SK-N-MC (cell line): Measurements from ENCODE around the gene AGTR1.
A peak's percentile ranks its signal among the peaks of the same experiment; 100 is the strongest.
"Not testable (repeated sequence)": the region's sequence is repeated elsewhere in the genome, so short reads cannot be mapped to it uniquely, and the experiment has no call there.

Source experiments
- DNase-seq: peaks from one replicate; pipeline ENCODE4 v3.0.0-alpha.2; 2011; ENCODE audit warnings: low read depth, low spot score
- H3K27ac ChIP-seq: fragments of 200-600 bp; sonication (generic); 2 replicates; pipeline ENCODE4 v1.5.1; 2016; ENCODE audit warnings: mixed run types
- H3K36me3 ChIP-seq: fragments of 200-600 bp; sonication (generic); 2 replicates; pipeline ENCODE4 v1.6.1; 2017; ENCODE audit warnings: antibody characterized with exemption, low read length, mixed read lengths; ENCODE audit not compliant: insufficient read depth
- H3K4me3 ChIP-seq: fragments of 200-600 bp; sonication (generic); 2 replicates; pipeline ENCODE4 v1.5.1; 2016
- H3K9ac ChIP-seq: fragments of 200-600 bp; sonication (generic); 2 replicates; pipeline ENCODE4 v1.8.0; 2017; ENCODE audit warnings: mixed run types, mixed read lengths; ENCODE audit not compliant: insufficient read length
- H3K9me3 ChIP-seq: fragments of 200-600 bp; sonication (generic); 2 replicates; pipeline ENCODE4 v1.6.1; 2017; ENCODE audit warnings: low read depth, mild to moderate bottlenecking, antibody characterized with exemption, low read length, moderate library complexity, mixed read lengths
- EZH2 ChIP-seq: fragments of 200-600 bp; sonication (generic); IDR thresholded peaks from one replicate; pipeline ENCODE4 v1.6.1; 2017; ENCODE audit warnings: antibody characterized with exemption
- FOXP2 ChIP-seq: optimal IDR thresholded peaks from 2 replicates; pipeline ENCODE3; 2011; ENCODE audit warnings: mild to moderate bottlenecking, moderate library complexity; ENCODE audit not compliant: insufficient read depth; ENCODE audit errors: extremely low read length, control extremely low read depth
- POLR2AphosphoS5 ChIP-seq: IDR thresholded peaks from 2 replicates; pipeline ENCODE4 v1.6.1; 2012; ENCODE audit warnings: mild to moderate bottlenecking, low read depth, low read length, borderline replicate concordance

AGTR1 gene

GRCh38 chr3:148746053-148746452, 48.4 kb downstream of the AGTR1 start:
- no peak overlapping the region for H3K27ac ChIP-seq
- H3K9ac ChIP-seq: no peak overlapping the region
- no peak for DNase-seq
- no peaks in the 10 kb centered on the region for H3K36me3 ChIP-seq
- TF ChIP-seq FOXP2: no peak
- TF ChIP-seq EZH2: no peak
- TF ChIP-seq POLR2AphosphoS5: no peak
- no peaks in the 10 kb centered on the region for H3K9me3 ChIP-seq
- no peak overlapping the region for H3K4me3 ChIP-seq

DNA sequence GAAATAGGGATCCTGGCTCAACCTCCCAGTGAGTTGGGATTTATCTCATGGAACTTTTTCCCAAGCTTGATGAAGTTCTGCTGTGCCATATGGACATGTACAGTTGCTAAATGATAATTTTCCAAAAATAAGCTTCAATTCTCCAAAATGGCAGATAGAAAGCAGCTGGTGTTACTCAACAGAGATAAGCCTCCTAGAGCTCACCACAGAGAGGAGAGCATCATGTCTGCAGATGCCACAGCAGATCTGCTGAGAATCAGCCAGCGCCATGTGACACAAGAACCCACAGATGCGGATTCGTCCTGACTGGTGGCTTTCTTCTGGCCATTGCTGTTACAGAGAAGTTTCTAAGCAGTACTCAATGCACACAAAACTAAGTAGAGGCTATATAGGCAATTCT, 50.6 kb downstream of the AGTR1 start:
- Histone ChIP-seq H3K36me3 (no peaks in the 10 kb centered on the region), H3K27ac (no peak overlapping the region), H3K9ac (no peak overlapping the region), H3K9me3 (no peaks in the 10 kb centered on the region), H3K4me3 (no peak overlapping the region)
- no peak for DNase-seq
- TF ChIP-seq FOXP2 (no peak), POLR2AphosphoS5 (no peak), EZH2 (no peak)

DNA sequence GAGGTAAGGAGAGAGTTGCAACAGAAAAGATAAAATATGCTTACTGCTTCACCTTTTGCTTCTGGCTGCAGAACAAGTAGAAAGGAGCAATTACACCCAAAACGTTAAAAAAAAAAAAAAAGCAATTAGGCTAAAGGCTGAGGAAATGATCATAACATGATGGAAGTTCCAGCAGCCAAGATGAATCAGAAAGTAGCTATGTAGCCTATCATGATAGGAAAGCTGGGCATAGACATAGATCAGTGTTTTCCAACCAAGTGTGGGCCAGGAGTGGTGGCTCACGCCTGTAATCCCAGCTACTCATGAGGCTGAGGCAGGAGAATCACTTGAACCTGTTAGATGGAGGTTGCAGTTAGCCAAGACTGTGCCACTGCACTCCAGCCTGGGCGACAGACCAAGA, 52.6 kb downstream of the AGTR1 start:
- H3K36me3 ChIP-seq: no peaks in the 10 kb centered on the region
- TF ChIP-seq FOXP2 (no peak), POLR2AphosphoS5 (no peak), EZH2 (no peak)
- no peak overlapping the region for H3K9ac ChIP-seq
- H3K27ac ChIP-seq: no peak overlapping the region
- DNase-seq: no peak
- H3K9me3 ChIP-seq: no peaks in the 10 kb centered on the region
- H3K4me3 ChIP-seq: no peak overlapping the region

GRCh38 chr3:148751461-148751860, 53.8 kb downstream of the AGTR1 start:
- TF ChIP-seq FOXP2 (no peak), EZH2 (no peak), POLR2AphosphoS5 (no peak)
- Histone ChIP-seq H3K27ac (no peak overlapping the region), H3K9ac (no peak overlapping the region)

GRCh38 chr3:148753385-148753784, 55.7 kb downstream of the AGTR1 start:
- not testable (repeated sequence) for H3K9me3 ChIP-seq, H3K9ac ChIP-seq, H3K4me3 ChIP-seq, H3K27ac ChIP-seq, H3K36me3 ChIP-seq, DNase-seq

More at GRCh38 chr3:148751461-148751860, 53.8 kb downstream of the AGTR1 start:
- H3K4me3 ChIP-seq: no peak overlapping the region
- no peak for DNase-seq
- H3K9me3 ChIP-seq: no peaks in the 10 kb centered on the region
- H3K36me3 ChIP-seq: no peaks in the 10 kb centered on the region

GRCh38 chr3:148755570-148755969, 57.9 kb downstream of the AGTR1 start:
- no peak overlapping the region for H3K4me3 ChIP-seq
- no peak for DNase-seq
- TF ChIP-seq EZH2 (no peak), POLR2AphosphoS5 (no peak), FOXP2 (no peak)
- no peak overlapping the region for H3K27ac ChIP-seq
- no peaks in the 10 kb centered on the region for H3K9me3 ChIP-seq
- H3K36me3 ChIP-seq: no peaks in the 10 kb centered on the region
- H3K9ac ChIP-seq: no peak overlapping the region

- H3K36me3 ChIP-seq: no peaks in the 10 kb centered on the region
- no peak overlapping the region for H3K27ac ChIP-seq
- H3K9ac ChIP-seq: no peak overlapping the region
- H3K4me3 ChIP-seq: no peak overlapping the region
- no peaks in the 10 kb centered on the region for H3K9me3 ChIP-seq
- DNase-seq: no peak
- TF ChIP-seq FOXP2: no peak
- TF ChIP-seq EZH2: no peak
- no peak for TF ChIP-seq POLR2AphosphoS5
Observed at GRCh38 chr3:148756311-148756710, 58.6 kb downstream of the AGTR1 start.

- DNase-seq: no peak
- H3K4me3 ChIP-seq: peak overlapping the region; percentile 62
- no peaks in the 10 kb centered on the region for H3K9me3 ChIP-seq
- H3K9ac ChIP-seq: no peak overlapping the region
- peak overlapping the region; percentile 72; the same call in 1 of the 2 replicates for H3K27ac ChIP-seq
- H3K36me3 ChIP-seq: no peaks in the 10 kb centered on the region
- TF ChIP-seq POLR2AphosphoS5 (no peak), FOXP2 (no peak), EZH2 (no peak)
Observed at GRCh38 chr3:148757238-148758215, 59.8 kb downstream of the AGTR1 start.
